Measurements from ENCODE around the gene OR52K2. TPM values are rescaled to one million over a fixed set of nuclear protein-coding genes. Genes with fewer than 3 reads are reported as not detected.
"Not testable (repeated sequence)": the region's sequence is repeated elsewhere in the genome, so short reads cannot be mapped to it uniquely, and the experiment has no call there.

Gene OR52K2
- not detected for total RNA-seq
- long read RNA-seq, result 0 reads

GRCh38 chr11:4448995-4449394, at the start of gene OR52K2:
Gene OR52K2, plus strand, starts transcription at chr11:4449295. Its CDS starts 45 bp downstream, at chr11:4449340.
- no peak for ATAC-seq
- Histone ChIP-seq H3K27ac (no peak within 1 kb of the TSS), H3K27me3 (no peaks in the 10 kb centered on the region), H3K4me3 (no peak within 1 kb of the TSS), H3K36me3 (no peaks in the 10 kb centered on the region), H3K9me3 (no peaks in the 10 kb centered on the region), H3K4me1 (no peaks in the 10 kb centered on the region)
- DNase-seq, result no peak
- TF ChIP-seq, protein P1, sequence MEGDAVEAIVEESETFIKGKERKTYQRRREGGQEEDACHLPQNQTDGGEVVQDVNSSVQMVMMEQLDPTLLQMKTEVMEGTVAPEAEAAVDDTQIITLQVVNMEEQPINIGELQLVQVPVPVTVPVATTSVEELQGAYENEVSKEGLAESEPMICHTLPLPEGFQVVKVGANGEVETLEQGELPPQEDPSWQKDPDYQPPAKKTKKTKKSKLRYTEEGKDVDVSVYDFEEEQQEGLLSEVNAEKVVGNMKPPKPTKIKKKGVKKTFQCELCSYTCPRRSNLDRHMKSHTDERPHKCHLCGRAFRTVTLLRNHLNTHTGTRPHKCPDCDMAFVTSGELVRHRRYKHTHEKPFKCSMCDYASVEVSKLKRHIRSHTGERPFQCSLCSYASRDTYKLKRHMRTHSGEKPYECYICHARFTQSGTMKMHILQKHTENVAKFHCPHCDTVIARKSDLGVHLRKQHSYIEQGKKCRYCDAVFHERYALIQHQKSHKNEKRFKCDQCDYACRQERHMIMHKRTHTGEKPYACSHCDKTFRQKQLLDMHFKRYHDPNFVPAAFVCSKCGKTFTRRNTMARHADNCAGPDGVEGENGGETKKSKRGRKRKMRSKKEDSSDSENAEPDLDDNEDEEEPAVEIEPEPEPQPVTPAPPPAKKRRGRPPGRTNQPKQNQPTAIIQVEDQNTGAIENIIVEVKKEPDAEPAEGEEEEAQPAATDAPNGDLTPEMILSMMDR (IDR thresholded peaks at IDR 0.05), result no peak
- TF ChIP-seq POLR2A (IDR thresholded peaks at IDR 0.05), result no peak
- intact Hi-C loops (cut with DNase I), result no loop called here

GRCh38 chr11:4406206-4406605, 42.9 kb upstream of the OR52K2 start:
- H3K36me3 ChIP-seq; ATAC-seq; H3K9me3 ChIP-seq; H3K4me3 ChIP-seq; DNase-seq; intact Hi-C loops (cut with DNase I); H3K27me3 ChIP-seq; H3K27ac ChIP-seq; H3K4me1 ChIP-seq: not testable (repeated sequence)
- 88% methylated on average over 4 of the region's 6 CpGs for WGBS (ENCODE audit: insufficient coverage, low coverage, low lambda C conversion rate, missing lambda C conversion rate)

DNA sequence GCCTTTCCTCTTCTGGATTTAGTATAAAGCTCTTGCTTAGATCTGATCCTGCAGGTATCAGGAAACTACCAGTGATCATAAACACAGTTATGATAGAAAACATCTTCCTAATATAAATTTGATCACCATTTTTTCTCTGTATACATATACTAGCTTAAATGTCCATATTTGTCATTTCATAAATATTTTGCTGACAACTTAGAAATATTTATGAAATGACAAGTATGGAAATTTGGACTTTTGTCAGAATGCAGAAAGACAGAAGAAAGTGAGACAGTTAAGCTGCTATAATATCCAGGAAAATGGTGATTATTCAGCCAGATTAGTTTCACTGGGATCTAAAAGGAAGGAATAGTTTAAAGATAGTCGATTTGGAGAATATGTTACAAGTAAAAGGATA, 32.8 kb upstream of the OR52K2 start:
- H3K36me3 ChIP-seq, result no peaks in the 10 kb centered on the region
- H3K4me3 ChIP-seq, result no peak overlapping the region
- no peaks in the 10 kb centered on the region for H3K27me3 ChIP-seq
- 24% methylated on average over 1 of the region's 1 CpG for WGBS (ENCODE audit: insufficient coverage, low coverage, low lambda C conversion rate, missing lambda C conversion rate)
- ATAC-seq (no peak), DNase-seq (no peak)
- no peak for TF ChIP-seq POLR2A (IDR thresholded peaks at IDR 0.05)
- TF ChIP-seq, protein P1 (IDR thresholded peaks at IDR 0.05), result no peak
- H3K27ac ChIP-seq, result no peak overlapping the region
- intact Hi-C loops (cut with DNase I), result no loop called here
- no peaks in the 10 kb centered on the region for H3K4me1 ChIP-seq
- no peaks in the 10 kb centered on the region for H3K9me3 ChIP-seq

DNA sequence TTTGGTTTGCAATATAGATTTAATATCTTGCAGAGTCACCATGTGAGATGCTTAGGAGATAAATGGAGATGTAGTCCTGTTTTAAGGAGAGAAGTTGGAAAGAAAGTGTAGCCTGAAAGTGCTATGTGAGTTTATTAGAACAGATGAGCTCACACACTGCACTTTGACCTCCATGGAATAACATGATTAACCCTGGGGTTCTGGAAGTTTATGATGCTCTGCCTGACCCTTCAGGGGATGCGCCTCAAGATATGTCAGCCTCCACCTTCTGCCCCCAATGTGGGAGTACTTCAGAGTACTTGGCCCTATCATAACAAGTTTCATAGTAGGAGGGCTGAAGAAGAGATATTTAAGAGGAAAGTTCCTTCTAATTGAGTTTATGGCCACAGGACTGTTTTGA, 32.3 kb upstream of the OR52K2 start:
- no peaks in the 10 kb centered on the region for H3K9me3 ChIP-seq
- H3K27ac ChIP-seq, result no peak overlapping the region
- ATAC-seq, result no peak
- H3K27me3 ChIP-seq, result no peaks in the 10 kb centered on the region
- DNase-seq, result no peak
- H3K4me1 ChIP-seq, result no peaks in the 10 kb centered on the region
- no peaks in the 10 kb centered on the region for H3K36me3 ChIP-seq
- H3K4me3 ChIP-seq, result no peak overlapping the region
- intact Hi-C loops (cut with DNase I), result no loop called here
- TF ChIP-seq POLR2A (IDR thresholded peaks at IDR 0.05), result no peak
- TF ChIP-seq, protein P1 (IDR thresholded peaks at IDR 0.05), result no peak
- WGBS (ENCODE audit: insufficient coverage, low coverage, low lambda C conversion rate, missing lambda C conversion rate), result 71% methylated on average over 1 of the region's 1 CpG

DNA sequence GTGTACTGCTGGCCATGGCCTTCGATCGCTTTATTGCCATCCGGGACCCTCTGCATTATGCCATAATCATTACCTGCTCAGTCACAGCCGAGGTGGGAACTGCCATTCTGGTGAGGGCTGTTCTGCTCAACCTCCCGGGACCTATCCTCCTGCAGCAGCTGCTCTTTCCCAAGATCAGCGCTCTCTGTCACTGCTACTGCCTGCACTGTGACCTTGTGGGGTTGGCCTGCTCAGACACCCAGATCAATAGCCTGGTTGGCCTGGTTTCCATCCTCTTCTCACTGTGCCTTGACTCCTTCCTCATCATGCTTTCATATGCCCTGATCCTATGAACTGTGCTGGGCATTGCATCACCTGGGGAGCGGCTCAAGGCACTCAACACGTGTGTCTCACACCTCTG, 30.7 kb upstream of the OR52K2 start:
- Histone ChIP-seq H3K27ac (no peak overlapping the region), H3K4me3 (no peak overlapping the region), H3K4me1 (no peaks in the 10 kb centered on the region), H3K9me3 (no peaks in the 10 kb centered on the region), H3K36me3 (no peaks in the 10 kb centered on the region), H3K27me3 (no peaks in the 10 kb centered on the region)
- TF ChIP-seq POLR2A (IDR thresholded peaks at IDR 0.05), result no peak
- TF ChIP-seq, protein P1 (IDR thresholded peaks at IDR 0.05), result no peak
- ATAC-seq (no peak), DNase-seq (no peak)
- WGBS (ENCODE audit: insufficient coverage, low coverage, low lambda C conversion rate, missing lambda C conversion rate), result 54% methylated on average over 6 of the region's 8 CpGs
- intact Hi-C loops (cut with DNase I), result no loop called here
